22Rv1 (cell line): ENCODE results near the gene AHDC1.
A peak's percentile ranks its signal among the peaks of the same experiment; 100 is the strongest.
"Not testable (repeated sequence)": the region's sequence is repeated elsewhere in the genome, so short reads cannot be mapped to it uniquely, and the experiment has no call there.

ENCODE experiments used
- H3K27ac ChIP-seq: fragments of 450-650 bp; 2 replicates; pipeline ENCODE4 v1.5.1; 2017
- ZFX ChIP-seq: fragments of 450-650 bp; IDR thresholded peaks from 2 replicates; pipeline ENCODE4 v1.6.1; 2017; ENCODE audit warnings: antibody characterized with exemption, borderline replicate concordance
- TF ChIP-seq, protein P1 (sequence below): fragments of 450-650 bp; IDR thresholded peaks from 2 replicates; pipeline ENCODE4 v1.5.1; 2017; ENCODE audit warnings: mild to moderate bottlenecking

AHDC1 gene

DNA sequence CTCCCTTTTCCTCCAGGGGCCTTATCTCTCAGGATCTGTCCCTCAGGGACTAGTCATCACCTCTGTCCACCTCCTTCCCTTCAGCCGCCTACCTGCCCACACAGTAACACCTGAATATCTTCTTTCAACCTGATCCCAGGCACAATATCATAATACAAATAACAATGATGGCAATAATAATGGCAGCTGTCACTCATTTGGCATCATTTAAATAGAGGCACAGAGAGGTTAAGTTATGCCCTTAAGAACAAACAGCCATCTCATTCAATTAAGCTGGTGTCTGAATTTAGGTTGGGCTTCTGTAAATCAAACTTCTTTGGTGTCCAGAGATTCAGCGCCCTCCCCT lies 47.5 kb downstream of the AHDC1 start:
- peak overlapping the region; percentile 69 for H3K27ac ChIP-seq
- TF ChIP-seq, protein P1, sequence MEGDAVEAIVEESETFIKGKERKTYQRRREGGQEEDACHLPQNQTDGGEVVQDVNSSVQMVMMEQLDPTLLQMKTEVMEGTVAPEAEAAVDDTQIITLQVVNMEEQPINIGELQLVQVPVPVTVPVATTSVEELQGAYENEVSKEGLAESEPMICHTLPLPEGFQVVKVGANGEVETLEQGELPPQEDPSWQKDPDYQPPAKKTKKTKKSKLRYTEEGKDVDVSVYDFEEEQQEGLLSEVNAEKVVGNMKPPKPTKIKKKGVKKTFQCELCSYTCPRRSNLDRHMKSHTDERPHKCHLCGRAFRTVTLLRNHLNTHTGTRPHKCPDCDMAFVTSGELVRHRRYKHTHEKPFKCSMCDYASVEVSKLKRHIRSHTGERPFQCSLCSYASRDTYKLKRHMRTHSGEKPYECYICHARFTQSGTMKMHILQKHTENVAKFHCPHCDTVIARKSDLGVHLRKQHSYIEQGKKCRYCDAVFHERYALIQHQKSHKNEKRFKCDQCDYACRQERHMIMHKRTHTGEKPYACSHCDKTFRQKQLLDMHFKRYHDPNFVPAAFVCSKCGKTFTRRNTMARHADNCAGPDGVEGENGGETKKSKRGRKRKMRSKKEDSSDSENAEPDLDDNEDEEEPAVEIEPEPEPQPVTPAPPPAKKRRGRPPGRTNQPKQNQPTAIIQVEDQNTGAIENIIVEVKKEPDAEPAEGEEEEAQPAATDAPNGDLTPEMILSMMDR = no peak
- no peak for TF ChIP-seq ZFX

DNA sequence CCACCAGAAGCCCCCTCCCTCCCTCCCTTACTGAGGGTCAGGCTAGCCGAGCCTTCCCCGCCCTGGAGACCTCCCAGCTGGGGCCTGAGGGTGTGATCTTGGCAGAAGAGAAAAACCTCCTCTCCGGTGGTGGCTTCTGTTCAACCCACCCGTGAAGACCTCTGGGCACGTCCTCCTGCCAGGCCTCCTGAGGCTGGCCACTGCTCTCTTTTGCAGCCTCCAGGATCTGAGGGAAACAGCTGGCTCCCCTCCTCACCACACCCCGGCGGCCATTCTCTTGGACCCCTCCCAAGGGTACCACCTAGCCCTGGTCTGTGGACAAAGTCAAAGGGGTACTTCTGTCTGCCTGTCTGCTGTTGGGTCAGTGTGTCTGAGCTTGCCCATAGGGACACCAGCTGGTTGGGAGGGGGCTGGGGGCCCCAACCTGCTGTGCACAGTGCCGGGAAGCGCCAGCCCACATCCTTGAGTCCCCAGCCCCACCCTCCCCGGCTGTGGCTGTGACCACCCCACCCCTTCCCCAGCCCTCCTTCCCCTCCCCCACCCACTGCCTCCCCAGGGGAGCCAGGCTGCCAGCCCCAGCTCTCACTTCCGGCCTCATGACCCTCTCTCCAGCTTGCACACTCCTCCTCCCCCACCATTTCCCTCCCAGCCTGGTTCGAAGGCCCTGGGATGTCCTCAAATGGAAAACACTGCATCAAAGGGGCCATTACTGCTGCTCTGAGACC lies 48.1 kb downstream of the AHDC1 start:
- H3K27ac ChIP-seq = no peak overlapping the region; the same call in 1 of the 2 replicates
- TF ChIP-seq, protein P1 = no peak
- TF ChIP-seq ZFX = no peak

DNA sequence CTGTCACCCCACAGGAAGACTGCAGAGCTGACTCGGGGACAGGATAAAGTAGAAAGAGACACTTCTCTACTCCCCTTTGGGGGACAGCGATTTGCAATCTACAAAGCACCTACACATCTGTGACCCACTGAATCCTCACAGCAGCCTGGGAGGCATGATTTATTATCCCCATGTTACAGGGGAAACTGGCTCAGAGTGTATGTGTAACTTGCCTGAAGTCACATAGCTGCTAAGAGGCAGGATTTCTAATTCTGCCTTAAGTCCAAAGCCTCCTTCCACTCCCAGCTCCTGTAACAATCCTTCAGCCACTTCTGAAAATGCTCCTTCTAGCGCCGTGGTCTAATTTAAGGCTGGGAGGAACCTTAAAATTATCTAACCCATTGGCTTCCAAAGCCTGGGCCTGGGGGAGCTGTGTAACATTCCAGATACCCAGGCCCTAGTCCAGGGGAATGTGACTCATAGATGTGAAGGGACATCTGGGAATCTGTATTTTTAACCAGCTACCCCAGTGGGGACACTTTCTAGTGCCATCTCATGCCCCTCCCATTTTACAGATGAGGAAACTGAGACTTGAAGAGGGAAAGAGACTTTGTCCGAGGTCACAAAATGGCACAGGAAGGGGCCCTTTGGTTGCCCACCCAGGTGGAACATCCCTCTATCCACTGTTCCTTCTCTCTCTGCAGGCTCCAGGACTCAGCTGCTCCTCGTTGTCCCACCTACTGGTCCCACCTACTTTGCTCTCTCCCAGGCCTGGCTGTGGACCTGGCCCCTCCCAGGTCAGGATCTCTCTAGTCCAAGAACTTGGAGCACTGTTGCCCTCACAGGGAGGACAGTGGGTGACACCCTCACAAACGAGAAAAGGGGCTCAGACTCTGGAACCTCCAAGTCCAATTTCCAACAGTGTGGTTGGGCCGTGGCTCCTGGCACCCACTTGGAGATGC lies 48.9 kb downstream of the AHDC1 start:
- peak overlapping the region; percentile 26; the same call in 1 of the 2 replicates for H3K27ac ChIP-seq
- TF ChIP-seq ZFX = no peak
- TF ChIP-seq, protein P1 = no peak

DNA sequence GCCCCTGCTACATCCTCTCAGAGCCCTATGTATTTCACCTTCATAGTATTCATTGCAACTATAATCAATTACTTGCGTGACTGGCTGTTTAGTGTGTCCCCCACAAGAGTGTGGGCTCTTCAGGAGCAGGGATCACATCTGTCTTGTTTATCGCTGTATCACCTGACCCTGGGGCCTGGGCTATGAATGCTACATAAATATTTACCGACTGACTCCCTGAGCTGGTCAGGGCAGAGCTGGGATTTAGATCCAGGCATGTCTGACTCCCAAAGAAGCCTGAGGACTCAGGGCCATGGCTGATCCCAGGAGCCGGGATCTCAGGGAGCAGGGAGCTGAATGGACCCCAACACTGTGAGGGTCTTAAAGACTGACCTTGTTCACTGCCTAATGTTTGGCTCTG lies 49.7 kb downstream of the AHDC1 start:
- no peak for TF ChIP-seq ZFX
- TF ChIP-seq, protein P1 = no peak
- peak overlapping the region; percentile 26; the same call in 1 of the 2 replicates for H3K27ac ChIP-seq

DNA sequence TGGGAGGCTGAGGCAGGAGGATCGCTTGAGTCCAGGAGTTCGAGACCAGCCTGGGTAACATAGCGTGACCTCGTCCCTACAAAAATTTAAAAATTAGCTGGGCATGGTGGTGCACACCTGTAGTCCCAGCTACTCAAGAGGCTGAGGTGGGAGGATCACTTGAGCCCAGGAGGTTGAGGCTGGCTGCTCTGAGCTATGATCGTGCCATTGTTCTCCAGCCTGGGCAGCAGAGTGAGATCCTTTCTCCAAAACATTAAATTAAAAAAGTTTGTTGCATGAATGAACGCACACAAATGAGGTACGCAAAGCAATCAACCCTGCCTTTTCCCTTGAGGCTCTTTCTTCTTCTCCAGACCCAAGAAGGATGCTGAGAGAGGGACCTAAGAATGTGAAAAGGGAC lies 50.1 kb downstream of the AHDC1 start:
- not testable (repeated sequence) for H3K27ac ChIP-seq

DNA sequence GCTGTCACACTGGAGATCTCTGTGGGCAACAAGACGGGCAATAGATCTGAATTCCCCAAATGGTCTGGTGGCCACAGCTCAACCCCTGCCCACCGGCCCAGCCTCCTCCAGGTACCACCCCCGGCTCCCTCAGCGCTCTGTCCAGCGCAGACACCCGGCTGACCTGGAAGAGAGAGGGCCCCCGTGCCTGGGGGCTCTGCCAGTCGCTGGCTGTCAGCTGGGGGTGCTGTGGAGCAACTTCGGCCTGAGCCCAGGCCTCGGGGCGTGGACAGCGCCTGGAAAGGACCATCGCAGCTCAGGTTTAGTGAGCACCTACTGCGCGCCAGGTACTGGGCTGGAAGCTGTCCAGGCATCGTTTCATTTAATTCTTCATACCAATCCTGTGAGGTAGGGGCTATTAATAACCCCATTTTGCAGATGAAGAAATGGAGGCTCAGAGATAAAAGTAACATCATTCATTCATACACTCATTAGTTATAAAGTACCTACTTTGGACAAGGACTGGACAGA lies 51.0 kb downstream of the AHDC1 start:
- TF ChIP-seq, protein P1 = no peak
- no peak for TF ChIP-seq ZFX

DNA sequence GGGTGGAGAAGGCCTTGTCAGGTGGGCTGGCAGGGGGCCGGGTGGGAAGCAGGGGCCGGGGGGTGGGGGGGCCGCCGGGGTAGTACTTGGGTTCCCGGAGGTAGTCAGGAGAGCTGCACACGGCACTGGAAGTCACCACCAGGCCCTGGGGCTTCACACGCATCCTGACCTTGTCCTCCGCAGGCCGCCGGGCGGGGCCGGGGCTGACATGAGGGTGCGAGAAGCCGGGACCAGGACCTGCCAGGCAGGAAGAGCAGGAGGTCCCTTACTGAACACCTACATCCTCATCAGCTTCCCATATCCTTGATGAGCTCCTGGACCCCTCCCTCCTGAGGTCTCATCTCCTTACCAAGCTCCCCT lies 52.0 kb downstream of the AHDC1 start:
- no peak for TF ChIP-seq ZFX
- TF ChIP-seq, protein P1 = no peak

More for the DNA sequence above, 51.0 kb downstream of the AHDC1 start:
- H3K27ac ChIP-seq = no peak overlapping the region

More for the DNA sequence above, 52.0 kb downstream of the AHDC1 start:
- H3K27ac ChIP-seq = no peak overlapping the region
